Astrocyte of the cerebellum (primary cell): ENCODE measurements around the gene PCDHA8.
"Not testable (repeated sequence)": the region's sequence is repeated elsewhere in the genome, so short reads cannot be mapped to it uniquely, and the experiment has no call there.

Source experiments
- DNase-seq: peaks from one replicate; pipeline ENCODE4 v3.0.0-alpha.2; 2011; ENCODE audit warnings: low read depth
- H3K4me3 ChIP-seq: 2 replicates; pipeline ENCODE4 v1.5.1; 2011; ENCODE audit warnings: mild to moderate bottlenecking, low read depth, low read length, moderate library complexity
- in situ Hi-C: cut with HindIII; loops from 2 replicates; pipeline ENCODE4 v1.10.0; 2017; ENCODE audit warnings: low sequenced_read_pairs
- TF ChIP-seq, protein P1 (sequence below): IDR thresholded peaks from 2 replicates; pipeline ENCODE4 v1.5.1; 2012; ENCODE audit warnings: low read length, low read depth, moderate library complexity, mild to moderate bottlenecking; ENCODE audit errors: missing control alignments

The PCDHA8 gene, protein sequence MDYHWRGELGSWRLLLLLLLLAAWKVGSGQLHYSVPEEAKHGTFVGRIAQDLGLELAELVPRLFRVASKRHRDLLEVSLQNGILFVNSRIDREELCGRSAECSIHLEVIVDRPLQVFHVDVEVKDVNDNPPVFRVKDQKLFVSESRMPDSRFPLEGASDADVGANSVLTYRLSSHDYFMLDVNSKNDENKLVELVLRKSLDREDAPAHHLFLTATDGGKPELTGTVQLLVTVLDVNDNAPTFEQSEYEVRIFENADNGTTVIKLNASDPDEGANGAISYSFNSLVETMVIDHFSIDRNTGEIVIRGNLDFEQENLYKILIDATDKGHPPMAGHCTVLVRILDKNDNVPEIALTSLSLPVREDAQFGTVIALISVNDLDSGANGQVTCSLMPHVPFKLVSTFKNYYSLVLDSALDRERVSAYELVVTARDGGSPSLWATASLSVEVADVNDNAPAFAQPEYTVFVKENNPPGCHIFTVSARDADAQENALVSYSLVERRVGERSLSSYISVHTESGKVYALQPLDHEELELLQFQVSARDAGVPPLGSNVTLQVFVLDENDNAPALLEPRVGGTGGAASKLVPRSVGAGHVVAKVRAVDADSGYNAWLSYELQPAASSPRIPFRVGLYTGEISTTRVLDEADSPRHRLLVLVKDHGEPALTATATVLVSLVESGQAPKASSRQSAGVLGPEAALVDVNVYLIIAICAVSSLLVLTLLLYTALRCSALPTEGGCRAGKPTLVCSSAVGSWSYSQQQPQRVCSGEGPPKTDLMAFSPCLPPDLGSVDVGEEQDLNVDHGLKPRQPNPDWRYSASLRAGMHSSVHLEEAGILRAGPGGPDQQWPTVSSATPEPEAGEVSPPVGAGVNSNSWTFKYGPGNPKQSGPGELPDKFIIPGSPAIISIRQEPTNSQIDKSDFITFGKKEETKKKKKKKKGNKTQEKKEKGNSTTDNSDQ

DNA sequence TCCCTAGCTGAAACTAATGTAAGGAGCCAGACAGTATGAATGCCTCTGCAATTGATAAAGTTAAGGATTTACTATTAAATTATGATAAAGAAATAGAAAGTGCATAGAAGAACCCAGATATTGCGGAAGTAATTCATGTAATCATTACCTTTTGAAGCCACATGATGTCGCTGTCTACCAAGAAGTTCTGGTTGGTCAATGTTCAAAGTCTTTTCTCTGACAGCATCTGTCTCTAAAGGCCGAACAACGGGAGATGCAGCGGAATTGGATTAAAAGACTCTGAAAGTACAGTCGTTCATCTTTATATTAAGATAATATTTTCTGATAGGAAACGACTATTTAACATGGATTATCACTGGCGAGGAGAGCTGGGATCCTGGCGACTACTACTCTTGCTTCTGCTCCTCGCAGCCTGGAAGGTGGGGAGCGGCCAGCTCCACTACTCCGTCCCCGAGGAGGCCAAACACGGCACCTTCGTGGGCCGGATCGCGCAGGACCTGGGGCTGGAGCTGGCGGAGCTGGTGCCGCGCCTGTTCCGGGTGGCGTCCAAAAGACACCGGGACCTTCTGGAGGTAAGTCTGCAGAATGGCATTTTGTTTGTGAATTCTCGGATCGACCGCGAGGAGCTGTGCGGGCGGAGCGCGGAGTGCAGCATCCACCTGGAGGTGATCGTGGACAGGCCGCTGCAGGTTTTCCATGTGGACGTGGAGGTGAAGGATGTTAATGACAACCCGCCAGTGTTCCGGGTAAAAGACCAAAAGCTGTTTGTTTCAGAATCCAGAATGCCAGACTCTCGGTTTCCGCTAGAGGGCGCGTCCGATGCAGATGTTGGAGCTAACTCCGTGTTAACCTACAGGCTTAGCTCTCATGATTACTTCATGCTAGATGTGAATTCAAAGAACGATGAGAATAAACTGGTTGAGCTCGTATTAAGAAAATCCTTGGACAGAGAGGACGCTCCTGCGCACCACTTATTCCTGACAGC lies at the start of gene PCDHA8:
TSS of gene PCDHA8 (plus strand) at position 210 of the 985 bp plus-strand sequence. CDS start at position 345, 135 bp downstream.
- TF ChIP-seq, protein P1, sequence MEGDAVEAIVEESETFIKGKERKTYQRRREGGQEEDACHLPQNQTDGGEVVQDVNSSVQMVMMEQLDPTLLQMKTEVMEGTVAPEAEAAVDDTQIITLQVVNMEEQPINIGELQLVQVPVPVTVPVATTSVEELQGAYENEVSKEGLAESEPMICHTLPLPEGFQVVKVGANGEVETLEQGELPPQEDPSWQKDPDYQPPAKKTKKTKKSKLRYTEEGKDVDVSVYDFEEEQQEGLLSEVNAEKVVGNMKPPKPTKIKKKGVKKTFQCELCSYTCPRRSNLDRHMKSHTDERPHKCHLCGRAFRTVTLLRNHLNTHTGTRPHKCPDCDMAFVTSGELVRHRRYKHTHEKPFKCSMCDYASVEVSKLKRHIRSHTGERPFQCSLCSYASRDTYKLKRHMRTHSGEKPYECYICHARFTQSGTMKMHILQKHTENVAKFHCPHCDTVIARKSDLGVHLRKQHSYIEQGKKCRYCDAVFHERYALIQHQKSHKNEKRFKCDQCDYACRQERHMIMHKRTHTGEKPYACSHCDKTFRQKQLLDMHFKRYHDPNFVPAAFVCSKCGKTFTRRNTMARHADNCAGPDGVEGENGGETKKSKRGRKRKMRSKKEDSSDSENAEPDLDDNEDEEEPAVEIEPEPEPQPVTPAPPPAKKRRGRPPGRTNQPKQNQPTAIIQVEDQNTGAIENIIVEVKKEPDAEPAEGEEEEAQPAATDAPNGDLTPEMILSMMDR: no peak
- in situ Hi-C loops: no loop called here
- no peak for DNase-seq
- H3K4me3 ChIP-seq: no peak within 1 kb of the TSS

GRCh38 chr5:140794595-140795258 lies 46.3 kb upstream of the PCDHA8 start, which contains the start of gene PCDHA2:
Gene PCDHA2, plus strand, starts transcription at chr5:140794852.
- no peak for DNase-seq
- H3K4me3 ChIP-seq: no peak within 1 kb of the TSS
- in situ Hi-C loops: no loop called here
- TF ChIP-seq, protein P1: no peak

GRCh38 chr5:140795259-140795641 lies 45.7 kb upstream of the PCDHA8 start:
- TF ChIP-seq, protein P1: no peak
- H3K4me3 ChIP-seq: no peak overlapping the region
- DNase-seq: no peak
- in situ Hi-C loops: no loop called here

GRCh38 chr5:140796072-140796717 lies 44.8 kb upstream of the PCDHA8 start:
- DNase-seq, H3K4me3 ChIP-seq, in situ Hi-C loops: not testable (repeated sequence)

- DNase-seq: no peak
- TF ChIP-seq, protein P1: no peak
- H3K4me3 ChIP-seq: no peak overlapping the region
- in situ Hi-C loops: no loop called here
Observed at GRCh38 chr5:140796718-140797095, 44.3 kb upstream of the PCDHA8 start.
